IPS-20b (cell line): ENCODE data around the gene NAALADL2.
"Not testable (repeated sequence)": the region's sequence is repeated elsewhere in the genome, so short reads cannot be mapped to it uniquely, and the experiment has no call there.

Source experiments
- H3K27ac ChIP-seq: one replicate; pipeline ENCODE4 v1.5.1; 2013; ENCODE audit warnings: low read length
- H3K27me3 ChIP-seq: 2 replicates; pipeline ENCODE4 v1.6.1; 2013; ENCODE audit warnings: mild to moderate bottlenecking, low read length, inconsistent platforms; ENCODE audit not compliant: insufficient read depth
- H3K36me3 ChIP-seq: 2 replicates; pipeline ENCODE4 v1.6.1; 2013; ENCODE audit warnings: low read depth, mild to moderate bottlenecking, inconsistent platforms, low read length, moderate library complexity; ENCODE audit not compliant: insufficient read depth
- H3K4me1 ChIP-seq: 2 replicates; pipeline ENCODE4 v1.6.1; 2013; ENCODE audit warnings: mild to moderate bottlenecking, control low read depth, inconsistent platforms, low read length, moderate library complexity; ENCODE audit not compliant: insufficient read depth
- H3K4me3 ChIP-seq: 2 replicates; pipeline ENCODE4 v1.5.1; 2013; ENCODE audit warnings: mild to moderate bottlenecking, low read length, inconsistent platforms
- H3K9ac ChIP-seq: 2 replicates; pipeline ENCODE4 v1.6.1; 2013; ENCODE audit warnings: low read depth, mild to moderate bottlenecking, inconsistent platforms, low read length, moderate library complexity
- H3K9me3 ChIP-seq: 2 replicates; pipeline ENCODE4 v1.6.1; 2013; ENCODE audit warnings: mild to moderate bottlenecking, low read depth, low read length, inconsistent platforms; ENCODE audit not compliant: insufficient read depth

The NAALADL2 gene

GRCh38 chr3:175422744-175423143 lies 563.6 kb downstream of the NAALADL2 start:
- peaks cover 8% of the 10 kb centered on the region; the same call in 1 of the 2 replicates for H3K4me1 ChIP-seq
- H3K27ac ChIP-seq, result no peak overlapping the region
- H3K9ac ChIP-seq, result no peak overlapping the region
- no peaks in the 10 kb centered on the region for H3K27me3 ChIP-seq
- no peaks in the 10 kb centered on the region for H3K9me3 ChIP-seq
- H3K4me3 ChIP-seq, result no peak overlapping the region
- H3K36me3 ChIP-seq, result no peaks in the 10 kb centered on the region

DNA sequence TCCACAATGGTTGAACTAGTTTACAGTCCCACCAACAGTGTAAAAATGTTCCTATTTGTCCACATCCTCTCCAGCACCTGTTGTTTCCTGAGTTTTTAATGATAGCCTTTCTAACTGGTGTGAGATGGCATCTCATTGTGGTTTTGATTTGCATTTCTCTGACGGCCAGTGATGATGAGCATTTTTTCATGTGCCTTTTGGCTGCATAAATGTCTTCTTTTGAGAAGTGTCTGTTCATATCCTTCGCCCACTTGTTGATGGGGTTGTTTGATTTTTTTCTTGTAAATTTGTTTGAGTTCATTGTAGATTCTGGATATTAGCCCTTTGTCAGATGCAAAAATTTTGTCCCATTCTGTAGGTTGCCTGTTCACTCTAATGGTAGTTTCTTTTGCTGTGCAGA lies 564.7 kb downstream of the NAALADL2 start:
- H3K27me3 ChIP-seq, H3K9me3 ChIP-seq: not testable (repeated sequence)

GRCh38 chr3:175426805-175427204 lies 567.7 kb downstream of the NAALADL2 start:
- Histone ChIP-seq H3K27me3 (no peaks in the 10 kb centered on the region), H3K4me1 (peaks cover 4% of the 10 kb centered on the region; the same call in 1 of the 2 replicates), H3K27ac (no peak overlapping the region), H3K9ac (no peak overlapping the region), H3K9me3 (no peaks in the 10 kb centered on the region), H3K4me3 (no peak overlapping the region), H3K36me3 (no peaks in the 10 kb centered on the region)

More for the DNA sequence above, 564.7 kb downstream of the NAALADL2 start:
- not testable (repeated sequence) for H3K4me1 ChIP-seq, H3K36me3 ChIP-seq, H3K27ac ChIP-seq, H3K4me3 ChIP-seq, H3K9ac ChIP-seq

GRCh38 chr3:175428466-175428865 lies 569.3 kb downstream of the NAALADL2 start:
- Histone ChIP-seq H3K4me1 (no peaks in the 10 kb centered on the region), H3K4me3 (no peak overlapping the region), H3K27ac (no peak overlapping the region), H3K27me3 (no peaks in the 10 kb centered on the region), H3K9me3 (no peaks in the 10 kb centered on the region), H3K36me3 (no peaks in the 10 kb centered on the region), H3K9ac (no peak overlapping the region)

- Histone ChIP-seq H3K9ac (no peak overlapping the region), H3K9me3 (no peaks in the 10 kb centered on the region), H3K36me3 (no peaks in the 10 kb centered on the region), H3K27ac (no peak overlapping the region), H3K4me3 (no peak overlapping the region), H3K27me3 (no peaks in the 10 kb centered on the region), H3K4me1 (no peaks in the 10 kb centered on the region)
Measured at GRCh38 chr3:175430983-175431773, 572.0 kb downstream of the NAALADL2 start.

DNA sequence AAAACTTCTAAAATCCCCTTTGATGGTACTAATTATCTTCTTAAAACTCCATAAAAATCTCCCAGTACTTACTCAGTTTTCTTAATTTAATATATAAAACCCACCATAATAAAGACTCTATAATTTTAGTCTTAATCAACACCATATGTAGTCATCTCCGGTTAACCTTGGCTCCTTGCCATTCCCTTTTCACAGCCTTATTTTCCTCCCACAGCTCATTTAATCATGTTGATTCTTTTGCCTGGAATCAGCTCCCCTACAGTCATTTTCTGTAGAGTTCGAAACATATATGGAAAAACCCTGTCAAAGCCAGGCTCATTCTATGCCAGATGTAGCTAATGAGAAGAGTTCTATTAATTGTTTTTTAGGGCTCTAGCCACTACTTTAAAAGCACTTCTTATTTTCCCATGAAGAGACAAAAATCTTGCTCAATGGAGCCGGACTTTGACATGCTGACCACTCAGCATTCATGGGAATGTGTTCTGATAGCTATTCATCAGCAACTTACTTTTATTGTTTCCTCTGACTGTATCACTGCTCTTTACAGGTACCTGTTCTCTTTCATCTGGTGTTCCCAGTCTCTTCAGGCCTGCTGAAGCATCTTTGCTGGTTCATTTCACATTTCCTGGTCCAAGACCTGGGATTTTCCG lies 573.4 kb downstream of the NAALADL2 start:
- Histone ChIP-seq H3K4me1 (no peaks in the 10 kb centered on the region), H3K9me3 (no peaks in the 10 kb centered on the region), H3K4me3 (no peak overlapping the region), H3K9ac (no peak overlapping the region), H3K27me3 (no peaks in the 10 kb centered on the region), H3K36me3 (no peaks in the 10 kb centered on the region), H3K27ac (no peak overlapping the region)

DNA sequence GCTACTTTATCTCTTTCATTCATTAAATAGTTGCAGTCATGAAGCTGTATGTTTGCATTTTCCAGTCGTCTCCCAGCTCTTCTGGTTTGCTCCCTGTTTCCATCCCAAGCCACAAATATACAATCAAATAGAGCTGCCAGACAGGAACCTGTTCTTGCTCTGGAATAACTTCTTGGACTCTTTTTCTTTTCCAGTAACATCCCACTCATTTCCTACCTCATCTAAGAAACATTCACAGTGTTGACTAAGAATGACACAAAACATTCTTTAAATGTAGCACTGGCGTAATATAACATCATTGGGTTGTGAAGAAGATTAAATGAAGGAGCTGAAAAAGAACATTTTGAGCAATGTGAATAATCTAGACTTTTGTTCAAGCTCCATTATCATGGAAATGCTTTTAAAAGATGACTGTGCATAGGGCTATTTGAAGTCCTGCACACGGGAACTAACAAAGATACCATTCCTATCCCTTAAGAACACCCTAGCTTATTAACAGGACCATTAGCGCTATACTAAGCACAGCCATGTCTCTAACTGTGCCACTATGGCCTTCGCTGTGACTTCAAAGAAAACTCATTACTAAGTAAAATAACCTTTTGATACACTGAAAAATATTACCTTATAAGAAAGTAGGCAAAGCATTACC lies 574.0 kb downstream of the NAALADL2 start:
- Histone ChIP-seq H3K9me3 (no peaks in the 10 kb centered on the region), H3K27ac (no peak overlapping the region), H3K4me3 (no peak overlapping the region), H3K27me3 (no peaks in the 10 kb centered on the region), H3K36me3 (no peaks in the 10 kb centered on the region), H3K9ac (no peak overlapping the region), H3K4me1 (no peaks in the 10 kb centered on the region)

DNA sequence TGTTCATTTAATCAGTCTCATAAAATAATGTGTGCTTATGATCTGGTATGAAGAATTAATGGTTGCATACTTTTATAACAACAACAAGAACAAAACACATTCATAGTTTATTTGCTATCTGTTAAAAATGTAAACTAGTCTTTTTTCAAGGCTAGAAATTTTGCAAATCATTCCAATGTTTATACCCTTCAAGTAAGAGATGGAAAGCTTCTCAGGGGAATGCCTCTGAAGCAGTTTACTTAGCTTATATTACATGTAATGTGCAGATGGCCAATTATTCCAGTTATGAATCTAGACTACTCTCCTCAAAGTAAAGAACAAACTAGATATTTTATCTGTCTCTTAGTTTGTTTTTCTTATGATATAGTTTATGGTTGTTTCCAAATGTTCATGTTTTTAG lies 575.4 kb downstream of the NAALADL2 start:
- Histone ChIP-seq H3K9ac (no peak overlapping the region), H3K4me3 (no peak overlapping the region), H3K4me1 (no peaks in the 10 kb centered on the region), H3K36me3 (no peaks in the 10 kb centered on the region), H3K27ac (no peak overlapping the region), H3K27me3 (no peaks in the 10 kb centered on the region), H3K9me3 (no peaks in the 10 kb centered on the region)

DNA sequence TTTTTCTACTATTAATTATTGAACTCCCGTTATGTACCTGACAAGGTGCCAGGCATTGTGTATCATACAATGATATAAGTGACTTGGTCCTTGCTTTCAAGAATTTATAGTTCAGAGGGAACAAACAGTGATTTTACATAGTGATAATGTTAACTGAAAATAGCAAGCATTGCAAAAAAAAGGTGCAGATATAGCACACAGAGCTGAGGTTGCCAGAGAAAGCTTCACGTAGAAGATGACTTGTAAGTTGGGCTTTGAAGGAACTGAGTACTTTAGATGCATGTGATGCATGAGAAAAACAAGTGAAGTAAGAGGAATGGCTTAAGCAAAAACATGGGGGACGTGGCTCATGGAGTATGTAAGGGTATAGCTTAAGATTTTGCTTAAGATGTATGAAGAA lies 584.5 kb downstream of the NAALADL2 start:
- no peaks in the 10 kb centered on the region for H3K4me1 ChIP-seq
- H3K27ac ChIP-seq, result no peak overlapping the region
- H3K9me3 ChIP-seq, result no peaks in the 10 kb centered on the region
- no peak overlapping the region for H3K4me3 ChIP-seq
- no peak overlapping the region for H3K9ac ChIP-seq
- no peaks in the 10 kb centered on the region for H3K27me3 ChIP-seq
- H3K36me3 ChIP-seq, result no peaks in the 10 kb centered on the region

- Histone ChIP-seq H3K36me3 (no peaks in the 10 kb centered on the region), H3K4me3 (no peak overlapping the region), H3K27me3 (no peaks in the 10 kb centered on the region), H3K4me1 (no peaks in the 10 kb centered on the region), H3K9me3 (no peaks in the 10 kb centered on the region), H3K27ac (no peak overlapping the region), H3K9ac (no peak overlapping the region)
Measured at GRCh38 chr3:175445741-175446140, 586.6 kb downstream of the NAALADL2 start.

- H3K27ac ChIP-seq, result no peak overlapping the region
- H3K36me3 ChIP-seq, result no peaks in the 10 kb centered on the region
Measured at GRCh38 chr3:175447521-175447920, 588.4 kb downstream of the NAALADL2 start.

GRCh38 chr3:175453361-175453760 lies 594.2 kb downstream of the NAALADL2 start:
- no peaks in the 10 kb centered on the region for H3K9me3 ChIP-seq
- no peak overlapping the region for H3K9ac ChIP-seq
- no peak overlapping the region for H3K27ac ChIP-seq
- no peak overlapping the region for H3K4me3 ChIP-seq
- no peaks in the 10 kb centered on the region for H3K36me3 ChIP-seq
- H3K27me3 ChIP-seq, result no peaks in the 10 kb centered on the region
- H3K4me1 ChIP-seq, result no peaks in the 10 kb centered on the region

More at GRCh38 chr3:175447521-175447920, 588.4 kb downstream of the NAALADL2 start:
- Histone ChIP-seq H3K4me1 (no peaks in the 10 kb centered on the region), H3K4me3 (no peak overlapping the region), H3K9me3 (no peaks in the 10 kb centered on the region), H3K27me3 (no peaks in the 10 kb centered on the region), H3K9ac (no peak overlapping the region)
